NCI-H146 (cell line): Measurements from ENCODE around the gene BMP2K.
"Not testable (repeated sequence)": the region's sequence is repeated elsewhere in the genome, so short reads cannot be mapped to it uniquely, and the experiment has no call there.

Source experiments
- DNase-seq: peaks from one replicate; lab custom pipeline; 2025; lab: John Stamatoyannopoulos, UW

BMP2K gene

DNA sequence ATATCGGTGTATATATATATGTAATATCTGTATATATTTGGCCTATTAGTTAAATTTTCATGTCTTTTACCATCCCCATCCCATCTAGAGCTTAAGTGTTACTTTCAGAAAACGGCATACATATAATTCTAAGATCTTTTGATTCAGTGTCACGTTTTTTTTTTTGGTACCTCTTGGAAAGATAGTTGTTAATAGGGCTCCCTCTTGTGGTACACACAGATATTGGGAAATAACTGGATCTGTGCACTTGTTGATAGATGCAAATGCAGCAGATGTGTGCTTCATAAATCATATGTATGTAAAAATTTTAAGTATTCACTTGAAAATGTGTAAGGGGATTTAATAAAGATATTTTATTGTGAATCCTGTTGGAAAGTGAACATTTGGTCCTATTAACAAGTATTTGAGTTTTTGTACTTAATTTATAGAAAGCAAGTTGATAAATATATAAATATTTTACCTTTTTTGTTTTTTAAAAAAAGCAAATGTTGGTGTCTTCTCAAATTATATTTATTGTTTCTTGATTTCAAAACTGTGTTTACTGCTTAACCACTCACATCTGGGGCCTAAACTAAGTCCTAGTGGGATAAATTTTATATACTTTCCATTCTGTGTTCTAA lies 88.4 kb downstream of the BMP2K start:
- DNase-seq, result peak; percentile 69

DNA sequence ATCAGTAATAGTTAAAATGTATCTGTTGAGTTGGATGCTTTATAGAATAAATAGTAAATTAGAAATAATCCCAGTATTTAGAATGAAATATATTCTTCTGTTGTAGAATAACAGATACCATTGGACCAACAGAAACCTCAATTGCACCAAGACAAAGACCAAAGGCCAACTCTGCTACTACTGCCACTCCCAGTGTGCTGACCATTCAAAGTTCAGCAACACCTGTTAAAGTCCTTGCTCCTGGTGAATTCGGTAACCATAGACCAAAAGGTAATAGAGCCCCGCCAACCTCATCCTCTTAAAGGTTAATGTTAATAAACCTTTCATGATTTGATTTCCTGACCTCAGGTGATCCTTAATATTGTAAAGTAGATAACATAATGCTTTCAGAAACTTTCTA lies 89.3 kb downstream of the BMP2K start:
- no peak for DNase-seq

- DNase-seq, result not testable (repeated sequence)
Observed at GRCh38 chr4:78868712-78869111, 92.6 kb downstream of the BMP2K start.

GRCh38 chr4:78870056-78870455 lies 93.9 kb downstream of the BMP2K start:
- no peak for DNase-seq

DNA sequence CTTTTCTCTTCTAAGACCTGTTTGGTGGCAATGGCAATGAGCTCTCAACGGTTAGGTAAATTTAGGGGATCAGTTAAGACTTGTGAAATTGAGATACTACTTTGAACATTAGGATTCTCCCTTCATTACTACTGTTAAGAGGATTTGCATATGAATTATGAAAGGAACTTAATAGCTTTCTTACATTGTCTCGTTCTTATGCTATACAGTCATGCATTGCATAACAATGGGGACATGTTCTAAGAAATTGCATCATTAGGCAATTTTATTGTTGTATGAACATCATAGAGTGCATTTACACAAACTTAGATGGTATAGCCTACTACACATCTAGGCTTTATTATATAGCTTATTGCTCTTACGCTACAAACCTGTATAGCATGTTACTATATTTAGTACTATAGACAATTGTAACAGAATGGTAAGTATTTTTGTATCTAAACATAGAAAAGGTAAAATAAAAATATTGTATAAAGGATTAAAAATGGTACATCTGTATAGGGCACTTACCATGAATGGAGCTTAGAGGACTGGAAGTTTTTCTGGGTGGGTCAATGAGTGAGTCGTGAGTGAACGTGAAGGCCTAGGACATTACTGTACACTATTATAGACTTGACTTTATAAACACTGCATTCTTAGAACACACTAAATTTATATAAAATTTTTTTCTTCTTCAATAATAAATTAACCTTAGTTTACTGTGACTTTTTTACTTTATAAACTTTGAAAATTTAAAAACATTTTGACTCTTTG lies 100.6 kb downstream of the BMP2K start:
- no peak for DNase-seq

DNA sequence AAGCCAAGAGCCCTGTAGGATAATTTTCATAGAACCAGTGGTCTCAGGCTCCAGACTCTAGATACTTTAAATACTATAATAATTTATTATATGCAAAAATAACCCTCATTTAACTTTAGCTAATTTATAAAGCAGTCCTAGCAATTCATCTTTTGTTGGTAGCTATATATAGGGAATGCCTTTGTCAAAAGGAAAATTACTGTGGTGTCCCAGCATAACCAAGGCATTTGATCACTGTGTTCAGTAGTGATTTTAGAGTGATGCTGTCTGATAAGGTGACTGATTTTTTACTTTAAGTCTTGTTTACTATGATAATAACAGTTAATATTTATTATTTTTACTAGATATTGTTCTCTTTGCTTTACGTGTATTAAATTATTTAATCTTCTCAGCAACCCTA lies 101.9 kb downstream of the BMP2K start:
- DNase-seq, result no peak

- no peak for DNase-seq
Observed at GRCh38 chr4:78880874-78881492, 104.8 kb downstream of the BMP2K start.

GRCh38 chr4:78885598-78885997 lies 109.4 kb downstream of the BMP2K start:
- no peak for DNase-seq

DNA sequence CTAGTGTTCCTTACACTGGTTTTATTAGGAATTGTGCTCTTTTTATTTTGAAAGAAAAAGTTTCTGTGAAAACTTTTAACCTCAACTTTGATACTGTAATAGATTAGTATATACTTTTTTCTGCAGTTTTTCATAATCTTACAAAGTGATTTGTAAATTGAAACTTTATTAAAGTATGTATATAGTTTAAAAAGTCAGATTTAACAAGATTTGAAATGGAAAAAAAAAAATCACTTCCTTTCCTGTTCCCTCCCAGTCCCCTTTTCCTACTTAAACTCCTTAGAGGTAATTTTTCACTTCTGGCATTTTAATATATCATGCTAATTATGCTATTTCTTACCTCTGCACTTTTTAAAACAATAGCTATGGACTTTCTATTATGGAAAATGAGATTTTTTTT lies 113.8 kb downstream of the BMP2K start:
- no peak for DNase-seq

- no peak for DNase-seq
Observed at GRCh38 chr4:78899302-78899701, 123.2 kb downstream of the BMP2K start.

GRCh38 chr4:78901882-78902281 lies 125.7 kb downstream of the BMP2K start:
- no peak for DNase-seq

- DNase-seq, result no peak
Observed at GRCh38 chr4:78902298-78902697, 126.1 kb downstream of the BMP2K start.

- no peak for DNase-seq
Observed at GRCh38 chr4:78904143-78904542, 128.0 kb downstream of the BMP2K start.

- DNase-seq, result no peak
Observed at GRCh38 chr4:78907638-78908037, 131.5 kb downstream of the BMP2K start.

GRCh38 chr4:78908974-78909373 lies 132.8 kb downstream of the BMP2K start:
- DNase-seq, result not testable (repeated sequence)

DNA sequence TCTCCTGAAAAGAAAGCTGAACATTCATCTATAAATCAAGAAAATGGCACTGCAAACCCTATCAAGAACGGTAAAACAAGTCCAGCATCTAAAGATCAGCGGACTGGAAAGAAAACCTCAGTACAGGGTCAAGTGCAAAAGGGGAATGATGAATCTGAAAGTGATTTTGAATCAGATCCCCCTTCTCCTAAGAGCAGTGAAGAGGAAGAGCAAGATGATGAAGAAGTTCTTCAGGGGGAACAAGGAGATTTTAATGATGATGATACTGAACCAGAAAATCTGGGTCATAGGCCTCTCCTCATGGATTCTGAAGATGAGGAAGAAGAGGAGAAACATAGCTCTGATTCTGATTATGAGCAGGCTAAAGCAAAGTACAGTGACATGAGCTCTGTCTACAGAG lies 134.5 kb downstream of the BMP2K start:
- no peak for DNase-seq

GRCh38 chr4:78922207-78922606 lies 146.1 kb downstream of the BMP2K start:
- DNase-seq, result no peak

DNA sequence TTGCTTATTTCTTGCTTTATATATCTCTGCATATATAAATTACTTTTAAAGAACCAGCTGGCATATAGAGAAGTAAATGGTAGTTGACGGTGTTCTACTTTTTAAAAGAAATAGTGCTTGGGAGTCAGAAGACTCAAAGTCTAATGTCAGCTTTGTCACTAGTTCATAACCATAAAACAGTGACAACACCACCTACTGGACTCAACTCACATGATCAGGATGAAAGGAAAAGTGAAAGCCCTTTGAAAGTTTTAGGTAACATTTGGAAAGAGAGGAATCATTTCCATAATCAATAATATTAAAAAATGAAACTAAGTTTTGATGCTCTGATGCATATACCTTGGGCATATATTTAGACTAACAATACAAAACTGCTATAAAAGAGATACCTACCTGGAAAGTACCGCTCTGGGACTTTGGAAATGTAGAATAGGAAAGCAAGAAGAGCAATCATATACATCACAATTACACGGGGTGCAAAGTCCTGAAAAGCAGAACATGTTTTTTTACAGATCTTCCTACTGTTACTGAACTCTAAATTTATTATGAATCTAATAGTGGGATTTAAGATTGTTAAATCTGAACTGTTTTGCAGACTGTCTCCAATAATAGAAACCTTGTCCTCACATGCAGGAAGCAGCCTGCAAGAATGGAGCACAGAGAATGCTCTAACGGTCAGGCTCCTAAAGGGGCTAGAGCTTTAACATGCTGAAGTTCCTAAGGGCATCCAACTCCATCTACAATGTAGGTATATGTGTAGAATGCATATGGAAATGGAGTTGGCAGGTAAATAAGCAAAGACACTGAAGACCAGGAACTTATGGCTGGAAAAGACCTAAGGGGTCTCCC lies 147.5 kb downstream of the BMP2K start:
- no peak for DNase-seq

- DNase-seq, result no peak
Observed at GRCh38 chr4:78926826-78927225, 150.7 kb downstream of the BMP2K start.

DNA sequence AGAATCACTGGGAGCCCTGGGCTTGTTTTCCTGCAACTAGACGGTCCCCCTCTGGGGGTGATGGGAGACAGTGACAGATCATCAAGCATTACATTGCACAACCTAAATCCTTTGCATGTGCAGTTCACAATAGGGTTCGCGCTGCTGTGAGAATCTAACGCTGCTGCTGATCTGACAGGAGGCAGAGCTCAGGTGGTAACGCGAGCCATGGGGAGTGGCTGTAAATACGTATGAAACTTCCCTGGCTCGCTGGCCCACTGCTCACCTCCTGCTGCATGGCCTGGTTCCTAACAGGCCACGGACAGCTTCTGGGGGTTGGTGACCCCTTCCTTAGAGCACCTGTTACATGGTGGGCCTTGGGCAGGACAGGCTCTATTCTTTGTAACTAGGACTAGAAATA lies 152.7 kb downstream of the BMP2K start:
- no peak for DNase-seq

- DNase-seq, result no peak
Observed at GRCh38 chr4:78930016-78930629, 154.0 kb downstream of the BMP2K start.

DNA sequence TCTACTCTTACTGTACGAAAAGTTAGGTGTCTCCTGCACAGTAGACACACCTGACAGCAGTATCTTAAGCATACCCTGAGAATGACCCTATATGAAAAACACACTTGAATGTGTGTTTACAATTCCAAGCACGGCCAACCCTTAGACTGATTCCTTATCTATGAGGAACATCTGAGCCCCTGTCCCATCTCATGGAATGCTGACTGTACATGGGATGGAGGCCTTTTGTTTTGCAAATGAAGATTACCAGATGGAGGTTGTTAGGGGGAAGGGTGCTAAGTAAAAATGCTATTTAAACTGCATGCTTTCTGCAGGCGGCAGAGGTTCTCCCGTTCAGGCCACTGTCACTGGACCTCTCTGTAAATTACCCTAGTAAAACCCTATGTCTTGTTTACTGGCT lies 160.8 kb downstream of the BMP2K start:
- no peak for DNase-seq
